Kidney (tissue), 14 donors: ENCODE data around the gene HSPB8. TPM values are rescaled to one million over a fixed set of nuclear protein-coding genes. Genes with fewer than 3 reads are reported as not detected.

ENCODE experiments used
- DNase-seq, 5 donors: peaks; one replicate each; pipeline ENCODE4 v3.0.0-alpha.2; 2013 to 2020
- FAIRE-seq: peaks from 2 replicates; lab custom pipeline; 2012; peaks lifted over from hg19 to GRCh38; lab: Jason Lieb, UNC
- H3K27ac ChIP-seq, 2 donors: one replicate each; pipeline ENCODE4 v1.7.0; 2013; ENCODE audit warnings: low read depth in 2 of 2, low read length in 2 of 2, inconsistent platforms in 1 of 2
- H3K27me3 ChIP-seq: one replicate; pipeline ENCODE4 v1.7.1; 2013; ENCODE audit warnings: low read length, inconsistent platforms; ENCODE audit not compliant: control insufficient read depth, insufficient read depth
- H3K36me3 ChIP-seq, 3 donors: one replicate each; pipeline versions ENCODE4 v1.7.0 to v1.7.1; 2013; ENCODE audit warnings: low read length in 3 of 3, control low read depth in 1 of 3, inconsistent platforms in 1 of 3; ENCODE audit not compliant: insufficient read depth in 3 of 3, control insufficient read depth in 2 of 3
- H3K4me1 ChIP-seq, 3 donors: one replicate each; pipeline versions ENCODE4 v1.7.0 to v1.7.1; 2013; ENCODE audit warnings: low read length in 3 of 3, inconsistent platforms in 1 of 3, low read depth in 1 of 3; ENCODE audit not compliant: control insufficient read depth in 2 of 3, insufficient read depth in 2 of 3
- H3K4me3 ChIP-seq, 3 donors: one replicate each; pipeline versions ENCODE4 v1.7.0 to v1.8.1; 2013; ENCODE audit warnings: low read length in 3 of 3, control low read depth in 1 of 3, inconsistent platforms in 1 of 3
- H3K9ac ChIP-seq, 3 donors: one replicate each; pipeline versions ENCODE4 v1.7.0 to v1.7.1; 2013; ENCODE audit warnings: low read length in 3 of 3, control low read depth in 1 of 3, inconsistent platforms in 1 of 3
- H3K9me3 ChIP-seq, 3 donors: one replicate each; pipeline versions ENCODE4 v1.7.0 to v1.7.1; 2013; ENCODE audit warnings: low read length in 3 of 3, control low read depth in 1 of 3, inconsistent platforms in 1 of 3; ENCODE audit not compliant: control insufficient read depth in 2 of 3, insufficient read depth in 1 of 3
- intact Hi-C: fragments of 100-400 bp; cut with DNase I; formaldehyde crosslinking; loops from one replicate; pipeline ENCODE4 v1.11.1; 2022
- polyA plus RNA-seq: library from polyadenylated mRNA; stranded (reverse); fragments of 350-450 nt; fragmentation: Illumina TruSeq; extraction: RNeasy Lipid Tissue Mini Kit (QIAGEN cat#74804); gene quantifications from one replicate; pipeline ENCODE4 v1.2.3, GENCODE V29; 2014; ENCODE audit warnings: low read depth, low replicate concordance; ENCODE audit not compliant: insufficient read depth
- total RNA-seq: library from RNA; stranded (reverse); fragmentation: NEBNext Ultra II Directional; extraction: Animal tissue kit (Norgen Biotek cat#: 25700); gene quantifications from one replicate; pipeline ENCODE4 v1.2.1, GENCODE V29; 2021
- TF ChIP-seq, protein P1 (sequence below): IDR thresholded peaks from 3 replicates; pipeline ENCODE4 v1.5.1; 2012; ENCODE audit warnings: mild to moderate bottlenecking, moderate library complexity, borderline replicate concordance; ENCODE audit not compliant: insufficient read depth; ENCODE audit errors: extremely low read depth
- donor health status: control.
- donor health status: control.
- donor health status: control.
- donor health status: control.
- donor health status: control.
- donor health status: DM: yes; HTN: yes; CAD: no.
- donor health status: Normal renal cell carcinoma (clear cell type).

Gene HSPB8
- total and polyA plus RNA-seq, 2 donors from 2014 or later, result 67.2 to 81.3 TPM

GRCh38 chr12:119145367-119145766 lies 33.4 kb upstream of the HSPB8 start:
- TF ChIP-seq, protein P1, sequence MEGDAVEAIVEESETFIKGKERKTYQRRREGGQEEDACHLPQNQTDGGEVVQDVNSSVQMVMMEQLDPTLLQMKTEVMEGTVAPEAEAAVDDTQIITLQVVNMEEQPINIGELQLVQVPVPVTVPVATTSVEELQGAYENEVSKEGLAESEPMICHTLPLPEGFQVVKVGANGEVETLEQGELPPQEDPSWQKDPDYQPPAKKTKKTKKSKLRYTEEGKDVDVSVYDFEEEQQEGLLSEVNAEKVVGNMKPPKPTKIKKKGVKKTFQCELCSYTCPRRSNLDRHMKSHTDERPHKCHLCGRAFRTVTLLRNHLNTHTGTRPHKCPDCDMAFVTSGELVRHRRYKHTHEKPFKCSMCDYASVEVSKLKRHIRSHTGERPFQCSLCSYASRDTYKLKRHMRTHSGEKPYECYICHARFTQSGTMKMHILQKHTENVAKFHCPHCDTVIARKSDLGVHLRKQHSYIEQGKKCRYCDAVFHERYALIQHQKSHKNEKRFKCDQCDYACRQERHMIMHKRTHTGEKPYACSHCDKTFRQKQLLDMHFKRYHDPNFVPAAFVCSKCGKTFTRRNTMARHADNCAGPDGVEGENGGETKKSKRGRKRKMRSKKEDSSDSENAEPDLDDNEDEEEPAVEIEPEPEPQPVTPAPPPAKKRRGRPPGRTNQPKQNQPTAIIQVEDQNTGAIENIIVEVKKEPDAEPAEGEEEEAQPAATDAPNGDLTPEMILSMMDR, result no peak
- peaks cover 0 to 1% (median 0%) of the 10 kb centered on the region in 3 donors for H3K9me3 ChIP-seq
- H3K9ac ChIP-seq, result no peak overlapping the region
- no peak for FAIRE-seq
- intact Hi-C loops, result no loop called here
- no peaks in the 10 kb centered on the region for H3K27me3 ChIP-seq
- H3K4me1 ChIP-seq, result no peaks in the 10 kb centered on the region
- DNase-seq, result no peak
- no peak overlapping the region for H3K27ac ChIP-seq
- no peak overlapping the region for H3K4me3 ChIP-seq
- H3K36me3 ChIP-seq, result no peaks in the 10 kb centered on the region

DNA sequence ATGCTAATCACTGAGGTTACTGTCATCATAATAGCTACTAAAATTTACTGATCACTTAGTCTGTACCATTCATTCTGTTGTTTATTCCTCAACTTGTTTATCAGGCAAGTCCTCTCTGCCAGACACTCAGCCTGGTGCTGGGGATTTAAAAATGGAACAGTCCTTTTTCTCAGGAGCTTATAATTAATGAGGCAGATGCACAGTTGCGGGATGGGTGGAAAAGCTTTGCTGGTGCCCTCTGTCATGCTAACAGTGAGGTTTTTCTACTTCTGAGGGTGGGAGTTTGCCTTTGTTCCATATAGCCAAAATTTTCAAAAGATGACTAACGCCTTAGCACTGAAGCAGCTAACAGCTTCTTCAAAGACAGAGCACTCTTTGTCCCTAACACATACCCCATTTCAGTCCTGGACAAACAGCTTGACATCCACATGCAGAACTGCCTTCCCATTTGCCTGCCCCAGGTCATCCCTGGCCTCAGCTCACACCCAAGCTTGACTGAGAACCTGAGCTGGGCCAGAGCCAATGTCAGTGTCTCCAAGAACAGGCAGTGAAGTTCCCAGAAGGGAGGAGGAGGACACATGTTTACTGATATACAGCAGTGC lies 30.8 kb upstream of the HSPB8 start:
- peaks cover 5% of the 10 kb centered on the region for H3K27me3 ChIP-seq
- no peak overlapping the region for H3K9ac ChIP-seq
- no peaks in the 10 kb centered on the region for H3K36me3 ChIP-seq
- no peak for FAIRE-seq
- no peak overlapping the region for H3K4me3 ChIP-seq
- H3K4me1 ChIP-seq, result no peaks in the 10 kb centered on the region
- peaks cover 0 to 16% (median 0%) of the 10 kb centered on the region in 3 donors for H3K9me3 ChIP-seq
- no peak for DNase-seq
- no peak overlapping the region for H3K27ac ChIP-seq
- intact Hi-C loops, result no loop called here
- TF ChIP-seq, protein P1, result no peak

GRCh38 chr12:119149270-119149669 lies 29.5 kb upstream of the HSPB8 start:
- no peak for FAIRE-seq
- intact Hi-C loops, result no loop called here
- no peak for DNase-seq
- Histone ChIP-seq H3K36me3 (no peaks in the 10 kb centered on the region), H3K27ac (no peak overlapping the region), H3K9ac (no peak overlapping the region), H3K4me1 (no peaks in the 10 kb centered on the region), H3K4me3 (no peak overlapping the region), H3K9me3 (peaks cover 0 to 16% (median 0%) of the 10 kb centered on the region in 3 donors), H3K27me3 (peaks cover 5% of the 10 kb centered on the region)
- TF ChIP-seq, protein P1, result no peak
